GM03348 (cell line): ENCODE measurements around the gene DBR1.
A peak's percentile ranks its signal among the peaks of the same experiment; 100 is the strongest.

Source experiments
- DNase-seq: peaks from one replicate; pipeline ENCODE4 v3.0.0; 2012; ENCODE audit warnings: low spot score

DBR1 gene

DNA sequence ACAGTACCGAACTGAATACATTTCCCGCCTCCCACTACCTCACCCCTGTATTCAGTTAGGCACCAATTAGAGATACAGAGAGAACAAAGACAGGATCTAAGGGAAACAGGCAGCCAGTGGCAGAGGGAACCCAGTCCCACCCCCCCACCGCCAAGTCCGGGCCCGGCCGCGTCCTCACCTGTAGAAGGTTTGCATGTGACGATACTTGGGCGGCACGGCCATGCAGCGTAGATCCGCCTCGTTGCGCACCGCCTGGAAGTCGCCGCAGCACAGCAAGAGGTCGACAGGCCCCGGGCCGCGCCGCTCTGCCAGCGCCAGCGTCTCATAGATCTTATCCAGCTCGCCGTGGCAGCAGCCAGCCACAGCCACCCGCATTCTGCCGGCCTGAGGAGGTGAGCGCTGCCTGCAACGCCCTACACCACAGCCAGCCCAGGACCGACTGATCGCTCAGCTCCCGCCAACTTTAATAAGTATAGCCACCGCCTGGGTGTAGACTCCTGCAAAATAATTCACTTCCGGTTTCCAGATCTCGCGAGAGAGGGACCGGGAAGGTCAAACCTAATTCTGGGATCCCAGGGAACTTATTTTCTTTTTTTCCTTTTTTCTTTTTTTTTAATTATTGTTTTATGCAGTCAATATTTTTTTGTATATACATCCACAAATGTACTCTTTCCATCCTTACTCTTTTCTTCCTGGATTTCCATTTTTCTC lies at the start of gene DBR1:
Gene DBR1, minus strand, starts transcription at position 501 of the 711 bp plus-strand sequence. Its CDS starts 126 bp downstream, at position 375.
- peak; percentile 90 for DNase-seq

GRCh38 chr3:138222942-138223287 lies 48.2 kb upstream of the DBR1 start:
- no peak for DNase-seq

- DNase-seq: no peak
Measured at GRCh38 chr3:138222131-138222941, 47.6 kb upstream of the DBR1 start.

GRCh38 chr3:138220788-138221187 lies 46.1 kb upstream of the DBR1 start:
- no peak for DNase-seq

GRCh38 chr3:138220242-138220641 lies 45.5 kb upstream of the DBR1 start:
- no peak for DNase-seq

GRCh38 chr3:138219255-138219654 lies 44.5 kb upstream of the DBR1 start:
- no peak for DNase-seq

DNA sequence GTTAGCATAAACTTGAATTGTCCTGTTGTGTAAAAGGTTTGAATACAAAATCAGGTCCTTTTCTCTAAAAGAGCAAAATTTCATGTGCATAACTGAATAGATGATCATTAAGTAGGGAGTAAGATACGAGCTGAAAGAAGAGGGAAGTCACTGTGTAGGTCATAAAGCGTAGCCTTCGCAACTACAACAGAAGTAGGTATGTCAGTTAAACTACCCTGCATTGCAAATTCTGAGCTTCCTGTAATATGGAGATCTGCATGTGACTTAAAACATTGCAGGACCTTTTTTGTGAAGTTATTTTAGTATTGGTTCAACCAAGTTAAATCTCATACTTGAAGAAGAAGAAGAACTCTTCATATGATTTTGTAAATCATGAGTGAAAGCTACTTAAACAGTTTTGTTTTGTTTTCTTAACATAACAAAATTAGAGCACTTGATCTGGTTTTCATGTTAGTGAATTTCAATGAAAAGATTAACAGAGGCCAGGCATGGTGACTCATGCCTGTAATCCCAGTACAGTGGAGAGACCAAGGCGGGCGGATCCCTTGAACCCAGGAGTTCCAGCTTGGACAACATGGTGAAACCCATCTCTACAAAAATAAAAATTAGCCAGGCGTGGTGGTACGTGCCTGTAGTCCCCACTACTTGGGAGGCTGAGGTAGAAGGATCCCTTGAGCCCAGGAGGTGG lies 38.8 kb upstream of the DBR1 start:
- DNase-seq: no peak

DNA sequence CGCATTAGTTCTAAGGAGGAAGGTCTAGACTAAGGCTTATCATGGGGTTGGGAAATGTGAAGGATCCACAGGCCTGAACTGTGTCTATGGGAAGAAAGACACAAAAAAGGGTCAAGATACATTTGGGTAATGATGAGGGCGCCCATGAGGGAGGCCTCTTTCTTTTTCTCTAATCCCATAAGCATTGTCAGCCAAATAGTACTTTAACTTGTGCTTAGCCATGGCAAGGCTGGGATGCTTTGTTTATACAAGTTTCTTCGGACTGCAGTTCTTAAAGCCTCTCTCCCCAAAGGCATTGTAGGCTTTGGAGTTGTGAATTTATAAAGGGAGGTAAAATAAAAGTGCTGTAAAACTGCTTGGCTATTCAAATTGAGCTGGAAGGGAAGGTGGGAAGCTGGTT lies 35.8 kb upstream of the DBR1 start:
- DNase-seq: no peak

DNA sequence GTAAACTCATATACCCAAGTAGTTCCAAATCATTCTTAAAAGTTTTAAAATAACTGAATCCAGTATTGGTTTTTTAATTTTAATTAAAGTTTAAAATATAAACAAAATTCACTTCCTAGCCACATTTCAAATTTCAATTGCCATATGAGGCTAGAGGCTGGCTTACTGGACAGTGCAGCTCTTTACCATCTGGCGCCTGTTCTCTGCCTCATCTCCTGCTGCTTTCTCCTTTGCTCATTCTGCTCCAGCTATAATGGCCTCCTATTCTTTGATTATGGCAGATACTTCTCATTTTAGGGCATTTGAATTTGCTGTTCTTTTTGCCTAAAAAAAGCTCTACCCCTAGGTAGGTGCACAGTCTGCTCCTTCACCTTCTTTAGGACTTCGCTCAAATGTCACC lies 31.5 kb upstream of the DBR1 start:
- DNase-seq: no peak

DNA sequence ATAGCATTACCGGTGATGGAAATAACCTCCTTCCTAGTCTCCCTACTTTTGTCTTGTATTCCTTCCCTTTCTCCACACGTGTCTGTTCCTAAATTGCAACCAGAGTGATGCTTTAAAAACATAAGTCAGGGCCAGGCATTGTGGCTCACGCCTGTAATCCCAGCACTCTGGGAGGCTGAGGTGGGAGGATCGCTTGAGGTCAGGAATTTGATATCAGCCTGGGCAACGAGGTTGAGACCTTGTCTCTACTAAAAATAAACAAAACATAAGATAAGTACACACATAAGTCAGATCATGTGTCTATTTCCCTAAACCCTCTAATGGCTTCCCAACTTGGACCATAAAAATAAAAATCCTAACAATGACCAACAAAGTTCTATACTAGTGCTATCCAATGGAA lies 30.8 kb upstream of the DBR1 start:
- no peak for DNase-seq

GRCh38 chr3:138203938-138204337 lies 29.2 kb upstream of the DBR1 start:
- DNase-seq: no peak

DNA sequence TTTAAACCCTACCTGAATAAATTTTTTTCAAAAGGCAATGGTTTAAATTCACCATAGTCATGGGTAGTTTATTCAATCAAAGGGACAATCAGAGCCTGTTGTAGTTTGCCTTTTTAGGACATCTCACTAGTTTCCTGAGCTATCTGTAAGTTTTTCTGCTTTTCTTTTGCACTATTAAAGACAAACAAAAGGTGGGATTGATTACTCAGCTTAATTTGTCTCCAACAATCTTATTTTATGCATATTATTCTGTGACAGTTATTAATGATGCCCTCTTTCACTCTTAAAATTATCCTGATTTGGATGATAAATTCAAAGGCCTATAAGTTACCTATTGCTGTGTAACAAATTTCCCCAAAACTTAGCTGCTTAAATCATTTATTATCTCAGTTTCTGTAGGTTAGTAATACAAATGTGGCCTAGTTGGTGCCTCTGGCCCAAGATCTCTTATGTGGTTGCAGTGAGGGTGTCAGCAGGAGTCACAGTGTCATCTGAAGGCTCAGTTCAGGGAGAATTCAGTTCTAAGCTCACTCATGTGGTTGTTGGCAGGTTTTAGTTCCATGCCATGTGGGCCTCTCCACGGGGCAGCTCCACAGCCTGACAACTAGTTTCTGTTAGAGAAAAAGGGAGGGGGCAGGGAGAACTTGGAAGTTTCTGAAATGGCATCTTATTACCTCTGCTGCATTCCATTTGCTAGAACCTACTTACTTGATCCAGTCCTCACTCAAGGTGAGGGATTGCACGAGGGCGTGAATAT lies 28.4 kb upstream of the DBR1 start:
- no peak for DNase-seq

- no peak for DNase-seq
Measured at GRCh38 chr3:138200424-138200823, 25.7 kb upstream of the DBR1 start.

- DNase-seq: no peak
Measured at GRCh38 chr3:138199851-138200250, 25.1 kb upstream of the DBR1 start.

GRCh38 chr3:138197524-138197923 lies 22.8 kb upstream of the DBR1 start:
- no peak for DNase-seq

DNA sequence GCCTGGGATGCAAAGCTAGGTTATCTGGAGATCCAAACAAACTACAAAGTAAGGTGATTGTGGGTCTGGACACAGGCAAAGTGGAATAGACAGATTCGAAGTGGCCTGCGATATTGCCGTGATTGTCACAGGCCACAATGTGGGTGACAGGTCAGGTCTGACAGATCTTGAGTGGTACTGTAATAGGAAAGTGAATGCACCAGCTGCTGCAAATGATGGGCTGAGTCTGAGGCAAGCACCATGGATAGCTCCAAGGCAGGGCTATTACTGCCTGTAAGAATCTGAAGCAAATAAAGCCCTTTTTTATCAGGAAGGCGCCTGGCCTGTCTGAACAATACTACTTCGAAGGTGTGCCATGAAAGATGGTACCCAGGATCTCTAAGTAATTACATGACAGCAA lies 22.3 kb upstream of the DBR1 start:
- DNase-seq: peak; percentile 28

GRCh38 chr3:138196023-138196422 lies 21.3 kb upstream of the DBR1 start:
- DNase-seq: no peak

GRCh38 chr3:138195481-138195880 lies 20.8 kb upstream of the DBR1 start:
- no peak for DNase-seq

GRCh38 chr3:138188013-138188730 lies 13.5 kb upstream of the DBR1 start:
- no peak for DNase-seq

GRCh38 chr3:138187296-138188012 lies 12.7 kb upstream of the DBR1 start, which contains the start of gene ARMC8:
Gene ARMC8 (plus strand): TSS chr3:138187301. CDS start chr3:138187555, 254 bp downstream.
- DNase-seq: peak; percentile 81

- DNase-seq: peak; percentile 99
Measured at GRCh38 chr3:138186803-138187295, 12.1 kb upstream of the DBR1 start.
